Activated CD8-positive, alpha-beta memory T cell treated with anti-CD3 and anti-CD28 coated beads, Interleukin-2, amount 50 U/mL, for 1 hour (primary cell): ENCODE results near the gene UEVLD.

ENCODE experiments used
- DNase-seq: peaks from one replicate; pipeline ENCODE4 v3.0.0-alpha.2; 2020; ENCODE audit errors: extremely low read depth

The UEVLD gene

DNA sequence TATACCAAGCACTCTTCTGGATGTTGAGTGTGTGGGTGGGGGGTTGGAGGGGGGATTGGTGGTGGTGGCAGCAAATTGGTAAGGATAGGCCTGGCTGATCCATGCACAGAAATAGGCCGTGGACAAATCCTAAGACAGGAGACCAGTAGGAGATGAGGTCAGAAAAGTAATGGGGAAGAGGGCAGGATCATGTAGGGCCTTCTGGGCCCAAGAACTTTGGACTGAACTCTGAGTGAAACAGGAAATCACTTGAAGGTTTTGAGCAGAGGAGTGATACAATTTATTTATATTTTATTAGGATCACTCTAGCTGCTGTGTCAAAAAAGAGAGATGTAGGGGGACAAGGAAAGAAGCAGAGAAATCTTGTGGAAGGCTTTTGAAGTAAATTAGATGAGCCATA lies 90.5 kb downstream of the UEVLD start:
- no peak for DNase-seq

DNA sequence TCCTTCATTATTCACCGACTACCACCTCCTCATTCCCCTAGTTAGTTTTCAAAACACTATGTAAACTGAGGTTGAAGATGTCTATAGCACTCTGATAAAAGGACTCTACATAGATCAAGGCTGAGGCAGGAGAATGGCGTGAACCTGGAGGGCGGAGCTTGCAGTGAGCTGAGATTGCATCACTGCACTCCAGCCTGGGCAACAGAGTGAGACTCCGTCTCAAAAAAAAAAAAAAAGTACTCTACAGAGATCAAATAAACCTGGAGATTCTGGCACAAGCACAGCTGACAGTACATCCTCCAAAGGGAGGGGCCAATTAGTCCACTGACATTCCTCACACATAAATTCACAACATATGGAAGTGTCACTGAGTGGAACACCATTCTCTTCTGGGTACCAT lies 92.8 kb downstream of the UEVLD start:
- DNase-seq: no peak

DNA sequence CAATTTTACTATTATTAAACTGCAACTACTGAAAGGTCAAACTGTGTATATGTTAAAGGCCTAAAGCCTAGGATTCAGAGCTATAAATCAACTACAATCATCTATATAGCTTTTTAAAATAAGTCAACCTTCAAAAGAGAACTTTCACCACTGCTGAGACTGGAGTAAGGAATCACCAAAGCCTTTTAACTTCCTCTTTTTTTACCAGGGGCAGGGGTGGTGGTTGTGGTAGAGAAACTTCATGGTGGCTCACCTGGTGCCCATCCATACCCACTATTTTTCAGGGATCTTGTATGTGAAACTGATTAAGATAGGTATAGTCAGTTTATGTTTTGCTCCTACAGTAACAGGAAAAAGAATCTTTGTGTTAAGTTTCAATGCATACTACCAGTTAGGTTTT lies 93.3 kb downstream of the UEVLD start:
- DNase-seq: no peak

DNA sequence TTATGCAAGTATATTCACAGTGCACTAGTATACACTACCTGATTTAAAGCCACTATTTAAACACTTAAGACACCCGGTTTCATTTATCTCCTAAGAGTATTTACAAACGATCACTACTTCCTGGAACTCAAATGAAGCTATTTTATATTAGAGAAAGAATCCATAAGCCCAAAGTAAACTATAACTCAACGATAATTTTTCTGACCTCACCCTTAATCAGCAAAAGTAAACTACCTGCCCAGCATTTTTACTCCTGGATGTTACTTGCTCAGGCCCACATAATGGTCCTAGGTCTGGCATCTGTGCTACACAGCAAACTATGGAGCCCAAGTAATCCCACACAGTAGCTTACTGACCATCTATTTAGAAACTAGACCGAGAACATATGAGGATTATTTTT lies 95.2 kb downstream of the UEVLD start:
- no peak for DNase-seq

DNA sequence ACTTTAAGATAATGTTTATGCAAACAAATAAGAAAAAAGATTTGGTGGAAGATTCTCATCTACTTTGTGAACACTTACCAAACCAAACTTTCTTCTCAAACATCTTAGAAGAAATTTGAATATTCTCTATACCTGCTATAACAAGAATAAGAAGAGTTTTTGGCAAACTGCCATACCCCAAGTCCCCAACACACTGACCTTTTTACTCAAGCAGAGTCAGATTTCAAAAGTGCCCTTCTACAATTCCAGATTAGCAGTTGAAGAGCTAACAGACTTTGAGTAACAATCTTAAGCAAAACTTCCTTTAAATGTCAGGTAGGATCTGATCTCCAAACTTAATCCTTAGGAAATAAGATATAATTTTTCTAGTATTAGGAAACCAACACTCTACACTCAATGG lies 95.6 kb downstream of the UEVLD start:
- no peak for DNase-seq

DNA sequence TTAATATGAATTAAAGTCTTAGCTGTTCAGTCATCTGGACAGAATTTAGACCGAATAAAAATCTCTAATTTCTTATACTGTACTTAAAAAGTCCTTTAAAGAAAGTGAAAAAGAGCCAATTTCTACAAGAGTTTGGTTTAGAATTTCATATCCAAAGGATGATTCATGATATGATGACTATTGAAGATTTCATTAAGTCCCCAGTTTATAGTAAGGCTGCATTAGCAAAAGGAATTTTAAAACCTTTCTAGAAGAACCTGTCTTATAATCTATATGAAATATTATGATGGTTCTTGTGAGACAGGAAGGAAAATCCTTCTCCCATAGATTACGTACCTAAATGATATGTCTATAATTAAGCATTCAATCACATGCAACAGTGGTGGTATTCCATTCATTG lies 96.6 kb downstream of the UEVLD start:
- DNase-seq: no peak

DNA sequence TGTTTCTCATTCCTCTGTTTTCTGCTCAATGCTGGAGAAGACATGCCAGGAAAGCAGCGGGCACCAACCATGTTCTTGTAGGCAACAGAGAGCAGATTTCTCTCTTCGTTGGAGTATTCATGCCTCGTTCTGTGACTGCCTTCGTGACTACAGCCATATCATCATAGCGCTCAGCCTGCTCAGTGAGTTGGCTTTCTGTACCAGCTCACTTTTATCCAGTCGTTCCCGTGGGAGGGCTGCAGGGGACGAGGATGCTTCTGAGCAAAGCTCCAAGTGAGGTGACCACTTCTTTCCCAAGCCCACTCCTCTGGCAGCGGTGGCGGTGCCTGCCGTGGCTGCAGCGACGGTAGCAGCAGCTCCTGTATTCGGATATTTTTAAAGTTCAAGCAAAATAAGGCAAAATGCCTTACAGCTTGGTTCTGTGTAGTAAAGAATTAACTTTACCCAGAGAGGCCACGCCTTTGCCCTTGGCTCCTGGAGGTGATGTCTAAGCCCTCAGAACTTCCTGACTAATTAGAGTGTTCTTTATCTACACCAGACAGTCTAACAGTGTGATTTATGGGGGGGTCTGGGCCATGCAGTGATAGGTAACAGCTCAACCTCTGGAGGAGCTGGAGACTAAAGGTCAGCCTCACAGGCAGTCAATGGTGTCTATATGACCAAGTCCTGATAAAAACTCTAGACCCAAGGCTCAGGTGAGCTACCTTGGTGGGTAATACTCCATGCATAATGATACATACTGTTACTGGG lies 97.6 kb downstream of the UEVLD start:
- DNase-seq: no peak

DNA sequence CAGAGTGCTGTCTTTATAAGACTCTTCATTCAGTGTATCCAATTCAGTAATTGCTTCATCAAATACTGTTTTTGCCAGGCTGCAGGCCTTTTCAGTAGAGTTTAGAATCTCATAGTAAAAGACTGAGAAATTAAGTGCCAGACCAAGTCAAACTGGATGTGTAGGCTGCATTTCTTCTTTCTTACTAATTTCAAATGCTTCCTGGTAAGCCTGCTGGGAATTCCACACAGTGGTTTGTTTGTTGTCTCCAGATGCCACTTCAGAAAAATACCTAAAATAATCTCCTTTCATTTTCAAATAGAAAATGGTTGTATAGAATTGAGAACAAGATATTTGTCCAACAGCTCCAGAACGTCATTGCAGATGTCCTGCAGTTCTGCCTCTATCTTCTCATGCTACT lies 98.2 kb downstream of the UEVLD start:
- no peak for DNase-seq

DNA sequence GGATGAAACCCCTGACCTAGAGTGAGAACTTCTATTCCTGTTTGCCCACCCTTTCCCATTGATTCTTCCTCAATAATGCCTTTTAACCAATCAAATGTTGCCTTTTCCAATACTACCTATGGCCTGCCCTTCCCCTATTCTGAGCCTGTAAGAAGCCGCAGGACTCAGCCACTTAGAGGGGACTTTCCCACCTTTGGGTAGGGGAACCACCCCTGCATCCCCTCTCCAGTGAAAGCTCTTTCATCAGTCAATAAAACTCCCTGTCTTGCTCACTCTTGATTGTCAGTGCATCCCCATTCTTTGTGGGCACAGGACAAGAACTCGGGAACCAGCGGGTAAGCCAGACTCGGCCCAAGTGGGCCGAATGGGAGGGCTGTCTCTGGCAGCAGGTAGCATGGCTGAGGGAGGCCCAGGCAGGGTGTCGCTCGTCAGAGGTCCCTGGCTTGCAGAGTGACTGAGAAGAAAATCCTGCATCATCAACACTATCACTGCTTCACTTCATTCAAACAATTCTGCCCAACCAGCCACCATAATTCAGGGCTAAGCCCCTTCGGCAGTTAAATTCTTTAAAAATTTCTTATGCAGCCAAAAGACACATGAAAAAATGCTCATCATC lies 102.5 kb downstream of the UEVLD start:
- no peak for DNase-seq
